Measurements from ENCODE around the gene MBNL1.
"Not testable (repeated sequence)": the region's sequence is repeated elsewhere in the genome, so short reads cannot be mapped to it uniquely, and the experiment has no call there.

DNA sequence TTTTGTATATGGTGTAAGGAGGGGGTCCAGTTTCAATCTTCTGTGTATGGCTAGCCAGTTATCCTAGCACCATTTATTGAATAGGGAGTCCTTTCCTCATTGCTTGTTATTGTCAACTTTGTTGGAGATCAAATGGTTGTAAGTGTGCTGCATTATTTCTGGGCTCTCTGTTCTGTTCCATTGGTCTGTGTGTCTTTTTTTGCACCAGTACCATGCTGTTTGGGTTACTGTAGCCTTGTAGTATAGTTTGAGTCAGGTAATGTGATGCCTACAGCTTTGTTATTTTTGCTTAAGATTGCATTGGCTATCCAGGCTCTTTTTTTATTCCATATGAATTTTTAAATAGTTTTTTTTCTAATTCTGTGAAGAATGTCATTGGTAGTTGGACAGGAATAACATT is 166.5 kb downstream of the MBNL1 start:
- TF ChIP-seq, protein P1, sequence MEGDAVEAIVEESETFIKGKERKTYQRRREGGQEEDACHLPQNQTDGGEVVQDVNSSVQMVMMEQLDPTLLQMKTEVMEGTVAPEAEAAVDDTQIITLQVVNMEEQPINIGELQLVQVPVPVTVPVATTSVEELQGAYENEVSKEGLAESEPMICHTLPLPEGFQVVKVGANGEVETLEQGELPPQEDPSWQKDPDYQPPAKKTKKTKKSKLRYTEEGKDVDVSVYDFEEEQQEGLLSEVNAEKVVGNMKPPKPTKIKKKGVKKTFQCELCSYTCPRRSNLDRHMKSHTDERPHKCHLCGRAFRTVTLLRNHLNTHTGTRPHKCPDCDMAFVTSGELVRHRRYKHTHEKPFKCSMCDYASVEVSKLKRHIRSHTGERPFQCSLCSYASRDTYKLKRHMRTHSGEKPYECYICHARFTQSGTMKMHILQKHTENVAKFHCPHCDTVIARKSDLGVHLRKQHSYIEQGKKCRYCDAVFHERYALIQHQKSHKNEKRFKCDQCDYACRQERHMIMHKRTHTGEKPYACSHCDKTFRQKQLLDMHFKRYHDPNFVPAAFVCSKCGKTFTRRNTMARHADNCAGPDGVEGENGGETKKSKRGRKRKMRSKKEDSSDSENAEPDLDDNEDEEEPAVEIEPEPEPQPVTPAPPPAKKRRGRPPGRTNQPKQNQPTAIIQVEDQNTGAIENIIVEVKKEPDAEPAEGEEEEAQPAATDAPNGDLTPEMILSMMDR (IDR thresholded peaks at IDR 0.05) = not testable (repeated sequence)
- TF ChIP-seq POLR2A, POLR2AphosphoS5 (IDR thresholded peaks at IDR 0.05): not testable (repeated sequence)
